Stromal cell of bone marrow (primary cell): ENCODE results near the gene GPATCH3.
"Not testable (repeated sequence)": the region's sequence is repeated elsewhere in the genome, so short reads cannot be mapped to it uniquely, and the experiment has no call there.

Source experiments
- DNase-seq: peaks from one replicate; pipeline ENCODE4 v3.0.0-alpha.2; 2012; ENCODE audit warnings: low read depth

GPATCH3 gene

GRCh38 chr1:26864610-26865480 lies 35.4 kb downstream of the GPATCH3 start:
- peak; percentile 97 for DNase-seq

- no peak for DNase-seq
Observed at GRCh38 chr1:26863685-26864077, 36.6 kb downstream of the GPATCH3 start.

DNA sequence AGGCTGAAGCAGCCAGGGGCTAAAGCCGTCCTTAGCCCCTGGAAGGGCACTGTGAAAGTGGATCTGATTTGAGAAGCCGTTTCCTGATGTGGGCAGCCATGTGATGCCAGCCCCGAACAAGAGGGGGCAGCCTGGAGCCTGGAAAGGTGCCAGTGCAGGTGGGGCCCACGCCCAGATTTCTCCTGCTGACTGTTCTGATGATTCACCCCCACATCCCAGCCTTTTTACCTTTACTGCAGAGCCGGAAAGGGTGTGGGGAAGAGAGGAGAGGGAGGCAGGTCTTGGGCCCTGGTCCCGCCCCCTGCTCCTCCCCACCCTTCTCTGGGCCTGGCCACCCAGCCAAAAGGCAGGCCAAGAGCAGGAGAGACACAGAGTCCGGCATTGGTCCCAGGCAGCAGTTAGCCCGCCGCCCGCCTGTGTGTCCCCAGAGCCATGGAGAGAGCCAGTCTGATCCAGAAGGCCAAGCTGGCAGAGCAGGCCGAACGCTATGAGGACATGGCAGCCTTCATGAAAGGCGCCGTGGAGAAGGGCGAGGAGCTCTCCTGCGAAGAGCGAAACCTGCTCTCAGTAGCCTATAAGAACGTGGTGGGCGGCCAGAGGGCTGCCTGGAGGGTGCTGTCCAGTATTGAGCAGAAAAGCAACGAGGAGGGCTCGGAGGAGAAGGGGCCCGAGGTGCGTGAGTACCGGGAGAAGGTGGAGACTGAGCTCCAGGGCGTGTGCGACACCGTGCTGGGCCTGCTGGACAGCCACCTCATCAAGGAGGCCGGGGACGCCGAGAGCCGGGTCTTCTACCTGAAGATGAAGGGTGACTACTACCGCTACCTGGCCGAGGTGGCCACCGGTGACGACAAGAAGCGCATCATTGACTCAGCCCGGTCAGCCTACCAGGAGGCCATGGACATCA lies 37.2 kb downstream of the GPATCH3 start, which contains the start of gene SFN:
Gene SFN, plus strand, starts transcription at position 369 of the 904 bp plus-strand sequence. Its CDS starts 64 bp downstream, at position 433.
- no peak for DNase-seq

DNA sequence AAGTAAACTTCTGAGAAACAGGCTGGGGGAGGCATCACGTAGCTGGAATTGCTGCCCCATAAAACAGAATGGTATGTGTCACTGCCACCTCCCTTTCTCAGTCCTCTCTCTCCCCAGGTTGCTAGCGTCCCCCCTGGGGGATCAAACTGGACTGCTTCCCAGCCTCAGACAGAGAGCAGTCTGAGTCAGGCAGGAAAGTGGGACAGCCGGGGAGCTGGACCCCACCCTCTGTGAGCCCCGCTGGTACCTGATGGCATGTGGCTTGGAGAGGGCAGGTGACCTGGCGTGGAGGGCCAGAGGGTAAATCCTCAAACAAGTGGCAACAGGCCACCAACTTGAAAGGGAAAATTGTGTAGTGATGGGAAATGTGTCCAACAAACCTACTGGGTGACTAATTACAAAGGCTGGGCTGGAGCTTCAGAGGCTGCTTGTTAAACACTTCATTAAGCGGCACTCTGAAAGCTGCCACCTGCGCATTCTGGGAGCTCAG lies 38.3 kb downstream of the GPATCH3 start:
- DNase-seq, result peak; percentile 17

GRCh38 chr1:26861286-26861701 lies 39.0 kb downstream of the GPATCH3 start:
- no peak for DNase-seq

DNA sequence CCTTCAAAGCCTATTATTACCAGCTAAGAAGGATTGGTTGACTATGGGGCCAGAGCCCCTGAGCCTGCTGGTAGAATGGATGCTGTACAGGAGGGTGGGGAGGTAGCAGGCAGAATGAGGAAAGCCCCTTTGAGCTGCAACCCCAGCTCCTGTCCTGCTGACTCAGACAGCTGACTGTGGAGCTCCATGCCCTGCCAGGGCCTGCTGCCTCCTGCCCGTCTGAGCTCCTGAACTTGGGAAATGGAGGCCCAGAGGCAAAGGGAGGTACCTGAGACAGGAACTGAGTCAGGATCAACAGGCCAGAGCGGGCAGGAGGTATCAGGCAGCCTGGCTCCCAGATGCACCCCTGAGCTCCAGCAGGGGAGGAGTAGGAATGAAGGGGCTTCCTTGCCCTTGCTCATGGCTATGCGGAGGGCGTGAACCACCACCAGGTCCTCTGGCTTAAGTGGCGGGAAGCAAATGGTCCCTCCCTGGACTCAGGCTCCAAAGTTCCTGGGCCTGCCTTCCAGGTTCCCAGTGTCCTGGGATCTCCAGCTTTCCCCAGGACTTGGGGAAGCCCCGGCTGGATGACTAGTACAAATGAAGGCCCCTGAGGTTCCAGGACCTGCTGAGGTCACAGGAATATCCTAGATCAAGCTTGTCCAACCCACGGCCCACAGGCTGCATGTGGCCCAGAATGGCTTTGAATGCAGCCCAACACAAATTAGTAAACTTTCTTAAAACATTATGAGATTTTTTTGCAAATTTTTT lies 41.2 kb downstream of the GPATCH3 start:
- no peak for DNase-seq

DNA sequence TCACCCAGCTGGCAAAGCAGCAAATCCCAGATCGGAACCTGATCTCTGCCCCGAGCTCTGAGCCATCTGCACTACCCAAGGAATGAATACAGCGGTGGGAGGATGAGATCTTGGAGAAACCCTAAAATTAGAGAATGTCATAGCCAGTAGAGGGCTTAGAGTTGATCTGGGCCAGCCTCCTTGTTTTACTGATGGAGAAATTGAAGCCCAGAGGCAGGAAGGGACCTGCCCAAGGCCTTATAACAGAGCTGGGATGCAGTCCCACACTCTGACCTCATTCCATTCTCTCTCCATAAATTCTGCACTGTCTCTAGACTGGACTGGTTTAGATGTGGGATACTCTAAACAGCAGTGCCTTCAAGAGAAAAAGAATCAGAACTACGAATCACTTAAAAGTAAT lies 42.1 kb downstream of the GPATCH3 start:
- DNase-seq, result no peak

DNA sequence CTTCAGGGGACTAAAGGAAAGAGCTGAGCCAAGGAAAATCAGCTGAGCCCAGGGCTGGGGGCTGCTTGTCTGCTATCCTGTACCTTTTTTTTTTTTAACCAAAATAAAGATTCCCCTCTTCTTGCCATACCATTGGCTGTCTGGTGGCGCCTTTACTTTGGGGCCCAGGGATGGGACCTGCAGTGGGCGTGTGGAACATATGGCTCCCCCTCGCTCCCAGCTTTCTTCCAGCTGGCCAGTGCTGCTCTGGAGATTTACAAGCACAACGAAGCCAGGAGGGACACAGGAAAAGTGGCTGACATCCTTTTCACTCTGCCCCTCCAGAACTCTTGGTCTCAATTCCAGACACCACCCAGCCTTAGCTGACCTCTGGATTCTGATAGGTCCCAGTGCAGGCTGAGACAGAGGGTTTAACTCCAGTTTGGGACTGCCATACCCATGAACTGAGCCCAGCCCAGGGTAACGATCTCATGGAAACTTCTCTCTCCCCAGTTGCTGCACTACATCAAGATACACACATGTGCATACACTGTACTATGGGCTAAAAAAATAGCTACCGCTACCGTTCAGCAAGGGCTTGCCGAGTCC lies 42.7 kb downstream of the GPATCH3 start:
- no peak for DNase-seq

GRCh38 chr1:26856604-26857469 lies 43.4 kb downstream of the GPATCH3 start:
- no peak for DNase-seq

DNA sequence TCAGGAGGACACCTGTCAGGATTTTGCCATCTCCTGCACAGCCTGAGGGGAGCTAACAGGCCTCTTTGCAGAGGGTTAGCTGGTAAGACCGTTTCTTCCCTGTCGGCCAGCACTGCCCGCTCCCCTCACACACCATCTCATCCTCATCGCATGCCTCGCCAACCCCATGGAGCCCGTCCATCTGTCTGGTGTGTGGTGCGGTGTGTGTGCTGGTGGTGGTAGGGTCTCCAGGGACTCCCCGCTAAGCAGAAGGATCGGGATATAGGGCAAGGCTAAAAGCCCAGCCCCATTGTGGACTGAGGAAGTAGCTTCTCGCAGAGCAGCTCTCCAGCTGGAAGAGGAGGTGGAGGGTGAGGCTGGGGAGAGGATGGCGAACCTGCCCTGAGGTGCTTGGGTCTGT lies 44.1 kb downstream of the GPATCH3 start:
- DNase-seq, result no peak

DNA sequence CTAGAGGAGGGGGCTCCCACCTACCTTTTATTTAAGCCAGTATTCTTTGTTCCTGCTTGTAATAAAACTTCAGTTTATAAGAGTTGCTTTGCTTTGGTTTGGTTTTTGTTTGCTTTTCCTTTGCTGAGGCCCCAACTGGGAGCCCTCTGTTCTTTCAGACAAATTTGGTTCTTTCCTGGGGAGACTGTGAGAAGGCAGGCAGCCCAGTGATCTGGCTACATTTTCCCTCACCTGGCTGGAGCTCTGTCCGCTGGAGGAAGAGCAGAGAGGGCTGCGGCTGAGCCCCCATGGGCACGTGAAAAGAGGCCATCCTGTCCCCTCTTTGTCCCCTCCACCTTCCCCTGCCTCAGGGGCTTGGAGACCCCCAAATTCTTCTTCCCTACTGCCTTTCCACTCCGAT lies 44.6 kb downstream of the GPATCH3 start:
- no peak for DNase-seq

- DNase-seq, result no peak
Observed at GRCh38 chr1:26854906-26855305, 45.4 kb downstream of the GPATCH3 start.

- DNase-seq, result no peak
Observed at GRCh38 chr1:26853600-26853999, 46.7 kb downstream of the GPATCH3 start.

DNA sequence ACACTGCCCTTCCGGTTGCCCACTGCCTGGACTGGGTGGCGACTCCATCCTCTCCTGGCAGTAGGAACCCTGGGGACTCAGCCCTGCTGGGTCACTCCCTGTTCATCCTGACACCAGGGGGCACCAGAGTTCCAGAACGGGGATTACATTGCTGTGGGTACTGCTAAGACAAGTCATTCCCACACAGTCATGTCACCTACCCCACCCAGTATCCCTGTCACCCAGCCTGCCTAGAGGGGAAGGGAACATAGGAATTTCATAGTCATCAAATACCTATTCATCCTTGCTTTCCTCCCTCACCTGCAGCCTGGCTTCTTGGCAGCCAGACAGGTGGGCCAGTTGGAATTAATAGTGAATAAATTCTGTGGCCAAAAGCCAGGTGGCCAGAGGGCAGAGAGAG lies 47.1 kb downstream of the GPATCH3 start:
- DNase-seq, result peak; percentile 65

- no peak for DNase-seq
Observed at GRCh38 chr1:26852701-26853100, 47.6 kb downstream of the GPATCH3 start.

- DNase-seq, result no peak
Observed at GRCh38 chr1:26851106-26851684, 49.1 kb downstream of the GPATCH3 start.

GRCh38 chr1:26848941-26849774 lies 51.1 kb downstream of the GPATCH3 start:
- peak; percentile 74 for DNase-seq

GRCh38 chr1:26848499-26848898 lies 51.8 kb downstream of the GPATCH3 start:
- DNase-seq, result no peak

DNA sequence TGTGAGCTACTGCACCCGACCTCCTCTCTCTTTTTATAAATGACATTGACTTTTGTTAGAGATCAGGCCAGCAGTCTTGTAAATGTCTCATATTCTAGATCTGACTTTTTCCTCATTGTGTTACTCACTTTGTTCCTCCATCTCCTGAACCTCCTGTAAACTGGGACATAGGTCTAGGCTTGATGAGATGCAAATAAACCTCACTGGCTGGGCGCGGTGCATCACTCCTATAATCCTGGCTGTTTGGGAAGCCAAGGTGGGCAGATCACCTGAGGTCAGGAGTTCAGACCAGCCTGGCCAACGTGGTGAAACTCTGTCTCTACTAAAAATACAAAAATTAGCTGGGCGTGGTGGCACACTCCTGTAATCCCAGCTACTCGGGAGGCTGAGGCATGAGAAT lies 52.4 kb downstream of the GPATCH3 start:
- DNase-seq, result not testable (repeated sequence)
